Stimulated activated CD4-positive, alpha-beta T cell treated with anti-CD3 and anti-CD28 coated beads, Interleukin-15, amount 100 ng/mL, for 1 hour (primary cell): ENCODE results near the gene BTD.

ENCODE experiments used
- DNase-seq, 2 donors: peaks; one replicate each; pipeline ENCODE4 v3.0.0-alpha.2; 2020; ENCODE audit warnings: low read depth in 1 of 2, low spot score in 1 of 2

BTD gene

GRCh38 chr3:15664144-15664543, 62.6 kb downstream of the BTD start:
- DNase-seq: no peak

- no peak for DNase-seq
These were observed 64.1 kb downstream of the BTD start for GRCh38 chr3:15665510-15666150.

GRCh38 chr3:15666277-15666676, 64.7 kb downstream of the BTD start:
- DNase-seq: no peak

- DNase-seq: no peak
These were observed 65.9 kb downstream of the BTD start for GRCh38 chr3:15667484-15667883.

GRCh38 chr3:15673536-15673935, 72.0 kb downstream of the BTD start:
- DNase-seq: no peak

GRCh38 chr3:15676259-15676658, 74.7 kb downstream of the BTD start:
- DNase-seq: no peak

- DNase-seq: no peak
These were observed 77.8 kb downstream of the BTD start for GRCh38 chr3:15679306-15679705.

GRCh38 chr3:15681668-15682067, 80.1 kb downstream of the BTD start:
- DNase-seq: no peak

- no peak for DNase-seq
These were observed 81.1 kb downstream of the BTD start for GRCh38 chr3:15682561-15683185.

- DNase-seq: no peak
These were observed 81.7 kb downstream of the BTD start for GRCh38 chr3:15683253-15683652.

- no peak for DNase-seq
These were observed 84.4 kb downstream of the BTD start for GRCh38 chr3:15685927-15686326.

- DNase-seq: no peak
These were observed 88.7 kb downstream of the BTD start for GRCh38 chr3:15690230-15690629.

- no peak for DNase-seq
These were observed 89.2 kb downstream of the BTD start for GRCh38 chr3:15690748-15691147.

- no peak for DNase-seq
These were observed 91.8 kb downstream of the BTD start for GRCh38 chr3:15693355-15693754.

- no peak for DNase-seq
These were observed 93.1 kb downstream of the BTD start for GRCh38 chr3:15694628-15695027.
